Naive thymus-derived CD8-positive, alpha-beta T cell (primary cell): ENCODE results near the gene ZBTB32. TPM values are rescaled to one million over a fixed set of nuclear protein-coding genes. Genes with fewer than 3 reads are reported as not detected.
"Not testable (repeated sequence)": the region's sequence is repeated elsewhere in the genome, so short reads cannot be mapped to it uniquely, and the experiment has no call there.

Experiments
- ATAC-seq, 2 donors: fragments of 150-1000 bp; cut with Tn5 transposase in 1 of 2; sonication (Bioruptor Pico), chemical (Tn5 transposase) in 1 of 2; 1 replicate in 1 of 2; 2 replicates in 1 of 2; pipeline ENCODE4 v1.10.0; 2021; ENCODE audit warnings: mild to moderate bottlenecking in 2 of 2, moderate library complexity in 2 of 2
- POLR2A ChIA-PET: fragments of 350-600 bp; sonication (Branson Sonifier 250); formaldehyde crosslinking; loops from one replicate; lab custom pipeline; 2021; ENCODE audit warnings: antibody characterized with exemption; lab: Charles Lee
- DNase-seq, 10 donors: peaks; one replicate each; pipeline versions ENCODE4 v3.0.0 to v3.0.0-alpha.2; 2020 to 2022
- H3K27ac Mint-ChIP-seq, 10 donors: one replicate each; pipeline ENCODE4 v1.8.0; 2020 to 2022; ENCODE audit warnings: mild to moderate bottlenecking in 10 of 10, mixed read lengths in 10 of 10, moderate library complexity in 4 of 10, inconsistent platforms in 1 of 10
- H3K27me3 Mint-ChIP-seq, 5 donors: one replicate each; pipeline ENCODE4 v1.8.0; 2021 to 2022; ENCODE audit warnings: mixed read lengths in 5 of 5
- H3K36me3 Mint-ChIP-seq, 3 donors: one replicate each; pipeline ENCODE4 v1.8.0; 2020 to 2022; ENCODE audit warnings: mixed read lengths in 3 of 3, mild to moderate bottlenecking in 2 of 3, inconsistent platforms in 1 of 3
- H3K4me1 Mint-ChIP-seq, 4 donors: one replicate each; pipeline ENCODE4 v1.8.0; 2021 to 2022; ENCODE audit warnings: mixed read lengths in 4 of 4
- H3K4me3 Mint-ChIP-seq, 10 donors: one replicate each; pipeline ENCODE4 v1.8.0; 2020 to 2022; ENCODE audit warnings: mild to moderate bottlenecking in 10 of 10, mixed read lengths in 10 of 10, moderate library complexity in 6 of 10, inconsistent platforms in 1 of 10
- H3K9me3 Mint-ChIP-seq, 9 donors: one replicate each; pipeline ENCODE4 v1.8.0; 2020 to 2022; ENCODE audit warnings: mixed read lengths in 9 of 9, mild to moderate bottlenecking in 3 of 9, inconsistent platforms in 1 of 9, moderate library complexity in 1 of 9
- polyA plus RNA-seq, 3 donors: library from polyadenylated mRNA; unstranded; fragments of 300-500 nt; fragmentation: Illumina TruSeq; gene quantifications; one replicate each; pipeline ENCODE4 v1.2.3, GENCODE V29; 2021
- total RNA-seq, 8 experiments: library from RNA in 2 of 8; stranded (reverse) in 2 of 8; gene quantifications; one replicate each; pipeline ENCODE4 v1.2.3 and lab custom pipeline; 2021 to 2026

ZBTB32 gene, protein sequence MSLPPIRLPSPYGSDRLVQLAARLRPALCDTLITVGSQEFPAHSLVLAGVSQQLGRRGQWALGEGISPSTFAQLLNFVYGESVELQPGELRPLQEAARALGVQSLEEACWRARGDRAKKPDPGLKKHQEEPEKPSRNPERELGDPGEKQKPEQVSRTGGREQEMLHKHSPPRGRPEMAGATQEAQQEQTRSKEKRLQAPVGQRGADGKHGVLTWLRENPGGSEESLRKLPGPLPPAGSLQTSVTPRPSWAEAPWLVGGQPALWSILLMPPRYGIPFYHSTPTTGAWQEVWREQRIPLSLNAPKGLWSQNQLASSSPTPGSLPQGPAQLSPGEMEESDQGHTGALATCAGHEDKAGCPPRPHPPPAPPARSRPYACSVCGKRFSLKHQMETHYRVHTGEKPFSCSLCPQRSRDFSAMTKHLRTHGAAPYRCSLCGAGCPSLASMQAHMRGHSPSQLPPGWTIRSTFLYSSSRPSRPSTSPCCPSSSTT
- total RNA-seq = under 1 TPM; 0.21 to 0.36 TPM
- under 1 TPM; 0.15 to 0.68 (median 0.43) TPM for polyA plus RNA-seq
- total RNA-seq (lab: John Stamatoyannopoulos, UW) = 0.07 to 80.5 (median 3.1) reads per million in 6 experiments

DNA sequence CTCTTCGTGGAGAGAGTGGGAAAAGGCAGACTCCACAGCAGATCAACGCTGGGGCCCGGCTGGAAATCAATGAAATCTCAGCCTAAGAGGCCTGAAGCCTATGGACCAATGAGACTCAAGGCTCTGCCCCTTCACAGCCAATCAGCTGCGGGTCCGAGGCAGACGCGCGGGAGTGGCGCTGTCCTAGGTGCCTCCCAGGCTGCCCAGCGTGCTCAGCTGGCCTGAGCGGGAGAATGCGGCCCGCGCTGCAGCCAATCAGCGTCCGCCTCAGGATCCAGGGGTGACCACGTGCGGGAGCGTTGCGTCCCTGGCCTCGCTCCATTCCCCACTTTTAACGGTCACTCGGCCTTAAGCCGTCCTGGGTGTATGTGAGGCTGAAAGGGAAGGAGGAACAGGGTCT, at the start of gene ZBTB32:
ZBTB32 (plus strand) TSS at position 341 of the 400 bp plus-strand sequence. CDS start 10,069 bp downstream, outside the sequence.
- Mint-ChIP-seq H3K4me3 (peak within 1 kb of the TSS in 1 of 10 donors; percentile 97), H3K9me3 (no peaks in the 10 kb centered on the region), H3K4me1 (peaks cover 5 to 9% (median 8%) of the 10 kb centered on the region in 4 donors), H3K27me3 (peaks cover 0 to 9% (median 2%) of the 10 kb centered on the region in 5 donors), H3K36me3 (no peaks in the 10 kb centered on the region), H3K27ac (peak within 1 kb of the TSS in 1 of 10 donors; percentile 11)
- DNase-seq = no peak
- POLR2A ChIA-PET = interaction anchor here (0.6 to 2.8 kb wide), 3 partner anchors 10 to 147 kb away, joined by 4 to 24 read pairs (median 14); partner anchors contain the start of genes PSENEN and U2AF1L4
- ATAC-seq = no peak

DNA sequence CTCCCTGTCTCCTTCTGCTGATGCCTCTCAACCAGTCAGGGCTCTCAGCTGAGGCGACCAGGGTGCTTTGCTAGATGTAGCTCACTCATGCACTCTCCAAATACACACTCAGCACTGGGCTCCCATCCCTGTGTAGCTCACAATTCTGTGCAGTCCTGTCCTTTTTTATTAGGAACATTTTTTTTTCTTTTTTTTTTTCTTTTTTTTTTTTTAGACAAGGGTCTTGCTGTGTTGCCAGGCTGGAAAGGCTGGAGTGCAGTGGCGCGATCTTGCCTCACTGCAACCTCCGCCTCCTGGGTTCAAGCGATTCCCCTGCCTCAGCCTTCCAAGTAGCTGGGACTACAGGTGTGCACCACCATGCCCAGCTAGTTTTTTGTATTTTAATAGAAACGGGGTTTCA, 49.5 kb upstream of the ZBTB32 start:
- H3K4me3 Mint-ChIP-seq = not testable (repeated sequence)
- POLR2A ChIA-PET = interaction anchor here (0.7 kb wide), 1 partner anchor 117 kb away, joined by 3 read pairs; no protein-coding TSS in a partner anchor

DNA sequence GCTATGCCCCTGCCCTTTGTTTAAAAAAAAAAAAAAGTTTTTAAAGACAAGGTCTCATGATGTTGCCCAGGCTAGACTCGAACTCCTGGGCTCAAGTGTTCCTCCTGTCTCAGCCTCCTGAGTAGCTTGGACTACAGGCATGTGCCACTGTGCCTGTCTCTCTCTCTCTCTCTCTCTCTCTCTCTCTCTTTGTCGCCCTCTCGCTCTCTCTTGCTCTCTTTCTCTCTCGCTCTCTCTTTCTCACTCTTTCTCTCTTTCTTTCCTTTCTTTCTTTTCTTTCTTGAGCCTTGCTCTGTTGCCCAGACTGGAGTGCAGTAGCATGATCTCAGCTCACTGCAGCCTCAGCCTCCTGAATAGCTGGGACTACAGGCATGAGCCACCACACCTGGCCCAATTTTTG, 48.8 kb upstream of the ZBTB32 start:
- DNase-seq (no peak), ATAC-seq (no peak)
- POLR2A ChIA-PET = interaction anchor here (0.7 kb wide), 1 partner anchor 118 kb away, joined by 3 read pairs; no protein-coding TSS in a partner anchor
- no peaks in the 10 kb centered on the region for H3K9me3 Mint-ChIP-seq
- H3K27ac Mint-ChIP-seq = peak overlapping the region in 1 of 10 donors; percentile 82
- peaks cover 11 to 39% (median 18%) of the 10 kb centered on the region in 4 donors for H3K4me1 Mint-ChIP-seq
- H3K4me3 Mint-ChIP-seq = peak overlapping the region in 1 of 10 donors; percentile 73
- H3K27me3 Mint-ChIP-seq = no peaks in the 10 kb centered on the region
- peaks cover 4 to 92% (median 8%) of the 10 kb centered on the region in 3 donors for H3K36me3 Mint-ChIP-seq

More for the DNA sequence above, 49.5 kb upstream of the ZBTB32 start:
- Mint-ChIP-seq H3K36me3 (peaks cover 4 to 89% (median 6%) of the 10 kb centered on the region in 3 donors), H3K4me1 (peaks cover 11 to 45% (median 21%) of the 10 kb centered on the region in 4 donors), H3K27ac (peak overlapping the region in 1 of 10 donors; percentile 27)
- ATAC-seq, H3K9me3 Mint-ChIP-seq, DNase-seq, H3K27me3 Mint-ChIP-seq: not testable (repeated sequence)

DNA sequence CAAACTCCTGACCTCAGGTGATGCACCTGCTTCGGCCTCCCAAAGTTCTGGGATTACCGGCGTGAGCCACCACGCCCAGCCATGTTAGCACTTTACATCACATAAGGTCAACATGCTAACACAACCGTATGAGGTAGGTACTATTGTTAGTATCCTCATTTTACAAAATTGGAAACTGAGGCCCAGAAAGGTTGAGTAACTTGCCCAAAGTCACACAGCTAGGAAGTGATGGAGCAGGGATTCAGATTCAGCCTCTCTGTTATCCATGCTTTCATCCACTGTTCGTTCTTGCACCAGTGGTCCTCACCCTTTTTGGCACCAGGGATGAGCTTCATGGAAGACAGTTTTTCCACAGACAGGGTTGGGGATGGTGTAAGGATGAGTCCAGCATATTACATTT, 47.7 kb upstream of the ZBTB32 start:
- H3K4me3 Mint-ChIP-seq = no peak overlapping the region
- H3K27me3 Mint-ChIP-seq = no peaks in the 10 kb centered on the region
- POLR2A ChIA-PET = interaction anchor here (0.7 kb wide), 1 partner anchor 30 kb away, joined by 6 read pairs; no protein-coding TSS in a partner anchor
- ATAC-seq = no peak
- no peak overlapping the region for H3K27ac Mint-ChIP-seq
- H3K4me1 Mint-ChIP-seq = peaks cover 7 to 32% (median 10%) of the 10 kb centered on the region in 4 donors
- peaks cover 4 to 92% (median 13%) of the 10 kb centered on the region in 3 donors for H3K36me3 Mint-ChIP-seq
- no peak for DNase-seq
- no peaks in the 10 kb centered on the region for H3K9me3 Mint-ChIP-seq

DNA sequence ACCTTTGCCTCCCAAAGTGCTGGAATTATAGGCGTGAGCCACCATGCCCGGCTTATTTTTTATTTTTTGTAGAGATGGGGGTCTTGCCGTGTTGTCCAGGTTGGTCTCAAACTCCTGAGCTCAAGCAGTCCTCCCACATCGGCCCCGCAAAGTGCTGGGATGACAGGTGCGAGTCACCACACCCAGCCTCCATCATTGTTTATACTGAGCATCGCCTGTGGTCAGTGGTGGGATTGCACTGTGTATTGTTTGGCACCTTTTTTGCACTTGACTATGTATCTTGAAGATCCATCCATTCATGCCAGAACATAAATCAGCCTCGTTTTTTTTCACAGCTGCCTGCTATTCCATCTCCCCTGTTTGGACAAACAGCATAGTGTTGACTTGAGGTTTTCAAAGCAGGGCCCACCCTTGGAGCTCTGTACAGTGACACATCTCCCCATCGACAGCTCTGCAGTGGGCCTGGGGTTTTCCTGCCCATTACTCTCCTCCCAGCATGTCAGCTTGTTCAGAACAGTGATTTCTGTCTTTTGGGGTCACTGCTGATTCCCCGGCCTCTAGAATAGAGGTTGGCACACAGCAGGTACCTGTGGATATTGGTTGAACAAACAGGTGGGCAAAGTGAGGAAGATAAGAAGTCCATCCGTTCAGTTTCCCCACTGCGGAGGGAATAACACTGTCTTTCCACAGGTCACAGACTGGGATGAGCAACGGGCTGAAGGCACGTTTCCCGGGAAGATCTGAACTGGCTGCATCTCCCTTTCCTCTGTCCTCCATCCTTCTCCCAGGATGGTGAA, 46.3 kb upstream of the ZBTB32 start:
- ATAC-seq (no peak), DNase-seq (no peak)
- Mint-ChIP-seq H3K36me3 (peaks cover 4 to 94% (median 19%) of the 10 kb centered on the region in 3 donors), H3K27ac (peak overlapping the region in 3 of 10 donors; percentile 9 to 53 (median 35)), H3K4me1 (peaks cover 4 to 29% (median 8%) of the 10 kb centered on the region in 4 donors), H3K27me3 (no peaks in the 10 kb centered on the region), H3K9me3 (no peaks in the 10 kb centered on the region), H3K4me3 (no peak overlapping the region)
- POLR2A ChIA-PET = interaction anchor here (0.9 kb wide), 1 partner anchor 10 kb away, joined by 4 read pairs; the partner anchor contains the start of gene COX6B1

DNA sequence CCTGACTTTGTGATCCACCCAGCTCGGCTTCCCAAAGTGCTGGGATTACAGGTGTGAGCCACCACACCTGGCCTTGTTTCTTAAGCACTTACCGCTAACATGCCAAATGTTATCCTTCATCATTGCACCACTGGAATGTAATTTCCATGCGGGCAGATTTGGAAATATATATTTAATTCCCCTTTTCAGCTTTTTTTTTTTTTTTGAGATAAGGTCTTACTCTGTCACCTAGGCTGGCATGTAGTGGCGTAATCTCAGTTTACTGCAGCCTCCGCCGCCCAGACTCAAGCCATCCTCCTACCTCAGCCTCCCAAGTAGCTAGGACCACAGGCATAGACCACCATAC, 42.4 kb upstream of the ZBTB32 start:
- POLR2A ChIA-PET = interaction anchor here (2.8 kb wide), 1 partner anchor 13 kb away, joined by 7 read pairs; the partner anchor contains the start of gene COX6B1
- Mint-ChIP-seq H3K27me3 (no peaks in the 10 kb centered on the region), H3K36me3 (peaks cover 4 to 82% (median 16%) of the 10 kb centered on the region in 3 donors), H3K4me1 (peaks cover 1 to 15% (median 4%) of the 10 kb centered on the region in 4 donors), H3K9me3 (no peaks in the 10 kb centered on the region), H3K27ac (peak overlapping the region in 1 of 10 donors; percentile 43), H3K4me3 (no peak overlapping the region)
- DNase-seq (no peak), ATAC-seq (no peak)

DNA sequence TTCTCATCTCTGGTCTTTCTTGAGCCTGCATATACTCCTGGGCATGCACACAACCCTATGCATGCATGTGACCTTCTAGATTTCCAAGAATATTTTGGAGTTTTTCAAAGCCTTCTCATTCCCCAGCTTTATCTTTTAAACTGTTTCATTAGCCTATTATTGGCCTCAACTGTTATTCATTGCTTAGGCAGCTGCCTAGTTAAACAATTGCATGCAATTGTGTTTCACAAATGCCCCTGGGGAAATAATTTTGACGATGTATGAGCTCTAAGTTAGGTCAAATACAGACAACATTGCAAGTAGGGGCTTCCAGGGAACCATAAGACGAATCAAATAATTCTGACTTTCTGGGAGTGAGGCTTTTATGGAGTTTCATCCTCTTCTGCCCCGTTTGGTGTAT, 40.4 kb upstream of the ZBTB32 start:
- Mint-ChIP-seq H3K27ac (no peak overlapping the region), H3K4me1 (peaks cover 0 to 9% (median 0%) of the 10 kb centered on the region in 4 donors), H3K27me3 (no peaks in the 10 kb centered on the region), H3K4me3 (no peak overlapping the region), H3K9me3 (no peaks in the 10 kb centered on the region), H3K36me3 (peaks cover 0 to 62% (median 16%) of the 10 kb centered on the region in 3 donors)
- no peak for DNase-seq
- POLR2A ChIA-PET = interaction anchor here (0.5 to 0.9 kb wide), 2 partner anchors 16 to 477 kb away, joined by 3 to 6 read pairs; partner anchors contain the start of gene COX6B1
- ATAC-seq = no peak

DNA sequence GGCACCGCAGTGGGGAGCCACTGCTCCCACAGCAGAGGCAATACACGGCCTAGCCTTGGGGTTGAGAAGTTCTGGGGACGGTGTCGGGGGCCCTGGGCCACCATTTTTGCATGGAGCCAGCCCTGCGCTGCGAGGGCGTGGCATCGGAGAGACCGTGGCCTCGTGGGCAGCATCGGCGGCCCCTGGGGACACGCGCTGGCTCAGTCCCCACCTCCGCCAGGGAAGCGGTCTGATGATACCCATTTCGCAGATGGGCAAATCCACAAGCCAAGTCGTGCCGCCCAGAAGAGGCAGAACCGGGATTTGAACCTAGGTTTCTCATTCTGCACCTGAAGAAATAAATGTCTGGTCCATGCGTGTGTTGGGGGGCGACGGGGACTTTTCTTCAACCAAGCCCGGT, 39.2 kb upstream of the ZBTB32 start:
- Mint-ChIP-seq H3K27ac (peak overlapping the region in 1 of 10 donors; percentile 73), H3K27me3 (peaks cover 0 to 8% (median 3%) of the 10 kb centered on the region in 5 donors), H3K9me3 (no peaks in the 10 kb centered on the region), H3K4me1 (peaks cover 0 to 7% (median 0%) of the 10 kb centered on the region in 4 donors), H3K4me3 (no peak overlapping the region), H3K36me3 (peaks cover 0 to 52% (median 13%) of the 10 kb centered on the region in 3 donors)
- DNase-seq = no peak
- ATAC-seq = no peak
- POLR2A ChIA-PET = no interaction called here

DNA sequence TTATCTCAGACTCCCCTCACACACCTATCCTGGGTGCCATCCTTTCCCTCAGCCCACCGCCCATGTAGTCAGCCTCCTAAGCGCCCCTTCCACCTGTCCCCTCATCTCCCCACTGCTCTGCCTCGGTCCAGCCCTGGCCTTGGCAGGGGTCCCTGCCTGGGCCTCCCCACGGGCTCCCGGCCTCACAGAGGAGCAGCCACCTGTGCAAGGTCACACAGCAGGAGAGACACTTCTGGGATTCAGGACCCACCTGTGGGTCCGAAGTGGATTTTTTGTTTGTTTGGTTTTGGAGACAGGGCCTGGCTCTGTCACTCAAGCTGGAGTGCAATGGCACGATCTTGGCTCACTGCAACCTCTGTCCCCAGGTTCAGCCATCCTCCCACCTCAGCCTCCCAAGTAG, 38.8 kb upstream of the ZBTB32 start:
- POLR2A ChIA-PET = no interaction called here

DNA sequence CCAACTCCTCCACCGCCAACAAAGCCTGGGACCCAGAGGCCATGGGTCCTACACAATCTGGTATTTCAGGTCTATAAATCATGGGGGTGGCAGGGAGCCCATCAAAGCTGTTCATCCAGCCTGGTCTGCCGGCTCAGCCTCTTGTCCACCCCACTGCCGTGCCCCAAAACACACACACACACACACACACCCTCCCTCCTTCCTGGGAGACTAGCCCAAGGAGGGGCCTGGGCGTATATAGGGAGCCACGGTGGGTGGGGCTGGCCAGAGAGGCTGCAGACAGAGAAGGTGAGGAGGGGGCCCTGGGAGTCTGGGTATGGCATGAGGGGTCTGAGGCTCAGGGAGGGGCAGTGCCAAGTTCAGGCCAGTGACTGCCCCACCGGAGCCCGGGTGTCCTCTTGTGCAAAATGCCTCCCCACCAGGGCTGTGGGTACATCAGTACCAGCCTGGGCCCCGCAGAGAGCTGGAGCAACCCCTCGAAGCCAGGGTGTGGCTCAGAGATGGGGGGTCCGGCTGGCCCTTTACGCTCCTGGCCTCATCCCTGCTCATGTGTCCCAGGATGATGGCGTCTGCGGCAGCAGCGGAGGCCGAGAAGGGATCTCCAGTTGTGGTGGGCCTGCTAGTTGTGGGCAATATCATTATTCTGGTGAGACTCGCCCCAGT, 38.0 kb upstream of the ZBTB32 start, which contains the start of gene UPK1A:
UPK1A (plus strand) TSS at position 267 of the 663 bp plus-strand sequence; CDS start at position 563, 296 bp downstream.
- peaks cover 0 to 11% (median 3%) of the 10 kb centered on the region in 5 donors for H3K27me3 Mint-ChIP-seq
- peaks cover 0 to 41% (median 10%) of the 10 kb centered on the region in 3 donors for H3K36me3 Mint-ChIP-seq
- H3K4me1 Mint-ChIP-seq = peaks cover 0 to 6% (median 0%) of the 10 kb centered on the region in 4 donors
- H3K9me3 Mint-ChIP-seq = no peaks in the 10 kb centered on the region
- H3K4me3 Mint-ChIP-seq = no peak within 1 kb of the TSS
- no peak for ATAC-seq
- POLR2A ChIA-PET = no interaction called here
- H3K27ac Mint-ChIP-seq = peak within 1 kb of the TSS in 3 of 10 donors; percentile 28 to 73 (median 34)
- DNase-seq = no peak

More for the DNA sequence above, 38.8 kb upstream of the ZBTB32 start:
- DNase-seq (no peak), ATAC-seq (no peak)
- peaks cover 0 to 7% (median 0%) of the 10 kb centered on the region in 4 donors for H3K4me1 Mint-ChIP-seq
- H3K4me3 Mint-ChIP-seq = no peak overlapping the region
- peaks cover 0 to 48% (median 13%) of the 10 kb centered on the region in 3 donors for H3K36me3 Mint-ChIP-seq
- no peaks in the 10 kb centered on the region for H3K9me3 Mint-ChIP-seq
- H3K27ac Mint-ChIP-seq = peak overlapping the region in 1 of 10 donors; percentile 73
- H3K27me3 Mint-ChIP-seq = peaks cover 0 to 11% (median 3%) of the 10 kb centered on the region in 5 donors

DNA sequence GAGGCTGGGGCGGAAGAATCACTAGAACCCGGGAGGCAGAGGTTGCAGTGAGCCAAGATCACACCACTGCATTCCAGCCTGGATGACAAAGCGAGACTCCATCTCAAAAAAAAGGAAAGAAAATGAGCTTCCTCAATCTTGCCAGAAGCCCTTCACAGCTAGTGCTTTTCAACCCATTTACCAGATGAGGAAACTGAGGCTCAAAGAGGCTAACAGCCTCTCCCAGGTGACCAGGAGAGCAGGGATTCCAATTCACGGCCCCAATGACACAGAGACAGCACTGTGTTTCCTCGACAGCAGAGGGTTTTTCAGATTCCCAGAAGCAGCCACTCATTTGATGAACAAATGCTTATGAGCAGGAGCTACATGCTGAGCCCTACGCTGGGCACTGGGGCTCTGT, 34.8 kb upstream of the ZBTB32 start:
- POLR2A ChIA-PET = no interaction called here
- H3K4me3 Mint-ChIP-seq = no peak overlapping the region
- H3K4me1 Mint-ChIP-seq = peaks cover 4 to 10% (median 8%) of the 10 kb centered on the region in 4 donors
- ATAC-seq (no peak), DNase-seq (no peak)
- no peaks in the 10 kb centered on the region for H3K9me3 Mint-ChIP-seq
- H3K36me3 Mint-ChIP-seq = peaks cover 0 to 12% (median 0%) of the 10 kb centered on the region in 3 donors
- no peak overlapping the region for H3K27ac Mint-ChIP-seq
- peaks cover 7 to 32% (median 20%) of the 10 kb centered on the region in 5 donors for H3K27me3 Mint-ChIP-seq
